VCaP (cell line): ENCODE results near the gene OPA3.
"Not testable (repeated sequence)": the region's sequence is repeated elsewhere in the genome, so short reads cannot be mapped to it uniquely, and the experiment has no call there.

ENCODE experiments used
- H3K27ac ChIP-seq: fragments of 450-650 bp; 2 replicates; pipeline ENCODE4 v1.5.1; 2017
- CTCF ChIP-seq: fragments of 450-650 bp; conservative IDR thresholded peaks from 2 replicates; pipeline ENCODE4 v1.5.1; 2017; ENCODE audit warnings: mild to moderate bottlenecking, moderate library complexity

Gene OPA3

GRCh38 chr19:45517238-45517637, 67.4 kb downstream of the OPA3 start:
- no peak for TF ChIP-seq CTCF
- H3K27ac ChIP-seq: no peak overlapping the region

DNA sequence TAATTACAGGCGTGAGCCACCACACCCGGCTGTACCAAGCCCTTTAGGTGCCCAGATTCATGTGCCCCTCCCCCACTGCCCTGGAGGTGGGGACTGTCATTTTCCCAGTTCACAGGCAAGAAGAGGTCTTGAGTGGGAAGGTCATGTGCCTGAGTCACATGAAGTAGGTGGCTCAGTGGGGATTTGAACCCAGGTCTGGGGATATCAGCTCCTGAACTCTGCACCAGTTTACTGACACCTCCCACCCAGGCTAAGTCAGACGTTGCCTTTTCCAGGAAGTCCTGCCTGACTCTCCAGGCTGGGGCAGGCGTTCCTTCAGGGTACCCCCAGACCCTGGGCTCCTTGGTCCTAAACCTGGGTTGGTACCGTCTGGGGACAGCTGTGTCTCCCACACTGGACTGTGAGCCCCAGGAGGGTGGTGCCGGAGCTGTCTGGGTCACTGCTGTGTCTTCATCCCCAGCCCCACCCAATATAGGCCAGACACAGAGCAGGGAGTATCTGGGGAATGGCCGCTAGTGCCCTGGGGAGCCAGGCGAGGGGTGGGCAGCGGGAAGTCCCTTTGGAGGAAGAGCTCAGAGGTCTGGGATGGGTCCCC, 68.7 kb downstream of the OPA3 start:
- no peak for TF ChIP-seq CTCF
- H3K27ac ChIP-seq: no peak overlapping the region

DNA sequence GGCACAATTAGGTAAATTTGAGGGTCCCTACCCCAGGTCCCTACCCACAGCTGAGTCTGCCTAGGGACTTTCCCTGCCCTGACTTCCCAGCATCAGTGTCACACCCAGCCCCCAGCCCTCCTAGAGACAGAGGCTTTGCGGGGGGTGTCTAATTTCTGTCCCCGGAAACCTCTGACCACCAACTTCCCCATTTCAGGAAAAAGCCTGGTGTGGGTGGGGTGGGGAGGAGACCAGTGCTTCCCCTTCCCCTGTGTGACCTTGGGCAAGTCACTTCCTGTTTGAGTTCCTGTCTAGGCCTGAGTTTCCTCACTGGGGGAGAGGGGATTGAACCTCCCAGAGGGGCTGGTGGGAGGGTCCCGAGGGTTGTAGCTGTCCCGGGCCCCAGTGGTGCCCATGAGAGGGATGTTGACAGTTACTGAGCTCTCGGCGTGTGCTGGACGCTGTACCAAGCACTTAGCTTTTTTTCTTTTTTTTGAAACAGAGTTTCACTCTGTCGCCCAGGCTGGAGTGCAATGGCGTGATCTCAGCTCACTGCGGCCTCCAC, 69.4 kb downstream of the OPA3 start:
- no peak for TF ChIP-seq CTCF
- no peak overlapping the region for H3K27ac ChIP-seq

DNA sequence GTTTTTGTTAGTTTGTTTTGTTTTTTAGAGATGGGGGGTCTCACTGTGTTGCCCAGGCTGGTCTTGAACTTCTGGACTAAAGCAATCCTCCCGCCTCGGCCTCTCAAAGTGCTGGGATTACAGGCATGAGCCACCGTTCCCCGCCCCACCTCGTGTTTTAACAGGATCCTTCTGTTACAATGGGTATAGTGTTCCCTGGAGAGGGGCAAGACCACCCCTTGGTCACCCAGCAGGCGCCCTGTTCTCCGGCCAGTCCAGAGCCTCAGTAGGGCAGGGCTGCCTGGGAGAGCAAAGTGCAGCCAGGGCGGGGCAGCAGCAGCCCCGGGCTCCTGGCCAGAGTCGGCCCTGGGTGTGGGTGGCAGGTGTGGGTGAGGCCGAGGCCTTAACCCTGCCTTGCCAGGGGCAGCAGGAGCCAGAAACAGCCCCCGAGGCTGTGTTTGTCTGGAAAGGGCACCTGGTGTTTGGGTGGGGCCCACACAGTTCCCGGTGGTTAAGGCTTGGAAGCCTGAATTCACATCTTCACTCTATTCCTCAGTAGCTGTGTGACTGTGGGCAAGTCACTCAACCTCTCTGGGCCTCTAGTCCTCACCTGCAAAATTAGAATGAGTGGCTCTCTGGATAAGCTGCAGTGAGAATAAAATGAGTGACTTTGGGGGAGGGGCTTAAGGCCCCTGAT, 70.1 kb downstream of the OPA3 start:
- TF ChIP-seq CTCF: no peak
- no peak overlapping the region for H3K27ac ChIP-seq

GRCh38 chr19:45512881-45513483, 71.6 kb downstream of the OPA3 start:
- no peak overlapping the region for H3K27ac ChIP-seq
- TF ChIP-seq CTCF: no peak

DNA sequence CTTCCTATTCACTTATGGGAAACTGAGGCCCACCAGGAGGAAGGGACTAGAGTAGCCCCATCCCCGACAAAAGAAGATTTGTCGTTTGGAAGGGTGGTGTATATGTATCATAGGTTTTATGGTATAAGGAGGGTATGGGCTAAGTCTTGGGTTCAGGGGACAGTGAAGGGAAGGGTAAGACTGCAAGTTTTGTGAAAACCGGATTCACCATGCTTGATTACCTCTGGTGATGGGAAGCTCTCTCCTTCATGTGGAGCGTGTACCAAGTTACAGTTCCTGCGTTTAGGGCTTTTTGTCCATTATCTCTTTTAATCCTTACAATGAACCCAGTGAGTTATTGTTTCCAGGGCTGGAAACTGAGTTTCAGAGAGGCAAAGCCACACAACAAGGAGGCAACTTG, 73.5 kb downstream of the OPA3 start:
- no peak overlapping the region for H3K27ac ChIP-seq
- TF ChIP-seq CTCF: no peak

DNA sequence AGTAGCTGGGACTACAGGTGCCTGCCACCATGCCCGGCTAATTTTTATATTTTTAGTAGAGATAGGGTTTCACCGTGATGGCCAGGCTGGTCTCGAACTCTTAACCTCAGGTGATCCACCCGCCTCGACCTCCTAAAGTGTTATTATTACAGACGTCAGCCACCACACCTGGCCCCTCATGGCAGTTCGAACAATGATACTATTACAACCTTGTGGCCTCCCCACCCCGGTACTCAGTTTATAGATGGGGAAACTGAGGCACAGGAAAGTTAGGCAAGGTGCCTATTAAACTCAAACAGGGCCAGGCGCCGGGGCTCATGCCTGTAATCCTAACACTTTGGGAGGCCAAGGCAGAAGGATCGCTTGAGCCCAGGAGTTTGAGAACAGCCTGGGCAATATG, 74.2 kb downstream of the OPA3 start:
- not testable (repeated sequence) for H3K27ac ChIP-seq

DNA sequence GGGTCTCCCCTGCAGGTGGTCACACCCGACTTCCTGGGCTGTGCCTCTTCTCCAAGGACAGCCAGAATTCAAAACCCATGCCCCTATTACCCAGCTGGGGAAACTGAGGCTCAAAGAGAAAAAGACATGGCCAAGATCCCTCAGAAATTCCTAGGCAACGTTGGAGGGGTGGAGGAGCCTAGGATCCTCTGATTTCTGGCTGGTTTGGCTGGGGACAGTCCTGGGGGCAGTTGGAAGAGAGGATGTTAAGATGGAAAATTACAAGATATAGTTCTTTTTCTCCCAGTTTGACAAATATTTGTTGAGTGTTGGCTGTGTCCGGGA, 74.9 kb downstream of the OPA3 start:
- TF ChIP-seq CTCF: no peak
- peak overlapping the region; percentile 80; the same call in 1 of the 2 replicates for H3K27ac ChIP-seq
